ENCODE results near the gene PLA2G4A. TPM values are rescaled to one million over a fixed set of nuclear protein-coding genes. Genes with fewer than 3 reads are reported as not detected.

The PLA2G4A gene
- 12.9 and 16.0 TPM in 2 replicates for total RNA-seq (2012; rRNA removed)

DNA sequence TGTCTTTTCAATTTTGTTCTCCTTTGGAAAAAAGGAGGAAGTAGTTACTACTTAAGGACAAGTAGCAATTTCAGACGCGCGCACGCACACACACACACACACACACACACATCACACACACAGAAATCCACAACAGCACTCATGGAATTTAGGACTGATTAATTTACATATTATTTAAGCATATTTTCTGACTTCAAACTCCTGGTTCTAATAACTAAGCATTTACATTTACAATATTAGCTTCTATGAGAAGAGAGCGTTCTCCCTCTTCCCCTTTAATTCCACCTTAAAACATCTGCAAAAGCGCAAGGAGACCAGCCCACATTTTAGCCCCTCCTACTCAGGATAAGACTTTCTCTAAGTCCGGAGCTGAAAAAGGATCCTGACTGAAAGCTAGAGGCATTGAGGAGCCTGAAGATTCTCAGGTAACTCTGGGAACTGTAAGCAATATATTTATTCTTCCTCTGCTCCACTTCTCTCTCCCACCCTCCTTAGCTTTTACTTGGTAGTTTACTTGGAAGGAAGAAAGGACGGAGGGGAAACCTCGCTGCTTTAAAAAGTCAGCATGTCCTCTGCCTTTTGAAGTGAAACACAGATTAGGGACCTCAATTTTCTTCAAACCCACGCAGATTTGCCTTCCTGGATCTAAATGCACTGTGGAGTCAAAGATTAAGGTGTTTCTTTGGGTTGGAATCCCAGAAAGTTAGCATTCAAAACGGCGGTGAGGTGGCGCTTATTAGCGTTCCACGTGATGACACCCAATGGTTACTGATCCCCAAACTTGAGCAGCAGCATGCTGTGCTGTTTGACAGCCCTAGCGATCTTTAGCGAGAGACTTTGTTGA is at the start of gene PLA2G4A:
Gene PLA2G4A, plus strand, starts transcription at position 339 of the 844 bp plus-strand sequence. CDS start 25,406 bp downstream, outside the sequence.
- Histone ChIP-seq H3K9ac (ENCODE audit: low read depth, low read length) (no peak within 1 kb of the TSS), H3K4me3 (ENCODE audit: low read length) (peak within 1 kb of the TSS; percentile 57), H3K4me2 (ENCODE audit: low read length) (peak within 1 kb of the TSS; percentile 89), H3K9me3 (replicated peaks; ENCODE audit: low read length) (no peaks in the 10 kb centered on the region), H3K27me3 (ENCODE audit: control insufficient read depth, insufficient read depth, low read length) (no peaks in the 10 kb centered on the region), H3K36me3 (ENCODE audit: insufficient read depth, low read length) (no peaks in the 10 kb centered on the region), H3K4me1 (ENCODE audit: control insufficient read depth, insufficient read depth, low read length) (no peaks in the 10 kb centered on the region)

DNA sequence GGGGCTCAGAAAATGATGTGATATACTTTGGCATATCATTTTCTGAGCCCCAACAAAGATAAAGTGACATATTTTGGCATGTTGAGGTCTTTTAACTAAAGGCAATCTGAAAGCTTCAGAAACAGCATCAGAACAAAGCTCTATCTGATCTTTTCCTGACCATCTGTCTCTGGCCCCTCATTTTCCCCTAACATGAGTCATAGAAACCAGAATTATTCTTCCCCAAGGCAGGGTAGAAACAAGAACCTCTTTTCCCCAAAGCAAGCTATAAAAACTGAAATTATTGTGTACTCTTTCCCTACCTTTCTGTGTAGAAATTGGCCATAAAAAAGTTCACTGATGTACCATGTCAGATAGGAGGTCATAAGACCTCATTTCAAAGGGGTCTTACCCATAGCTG is 48.7 kb upstream of the PLA2G4A start:
- Histone ChIP-seq H3K9ac (ENCODE audit: low read depth, low read length) (no peak overlapping the region), H3K36me3 (ENCODE audit: insufficient read depth, low read length) (no peaks in the 10 kb centered on the region), H3K27me3 (ENCODE audit: control insufficient read depth, insufficient read depth, low read length) (no peaks in the 10 kb centered on the region)

DNA sequence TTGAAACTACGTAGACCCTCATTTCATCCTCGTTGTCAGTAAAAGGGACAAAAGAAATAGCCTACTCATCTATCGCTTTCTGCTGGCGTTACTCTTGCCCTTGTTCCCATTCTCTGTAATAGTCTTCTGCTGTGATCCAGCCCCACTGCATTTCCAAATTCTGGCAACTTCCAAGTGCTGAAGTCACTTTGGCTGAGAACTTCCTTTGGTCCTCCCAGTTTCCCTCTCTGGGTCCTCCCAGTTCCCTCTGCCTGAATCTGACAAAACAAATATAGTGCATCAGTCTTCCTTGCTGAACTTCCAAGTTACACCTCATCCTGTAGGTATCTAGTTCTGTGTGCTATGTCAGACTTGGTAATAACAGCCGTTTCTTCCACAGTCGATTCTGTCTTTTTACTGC is 47.0 kb upstream of the PLA2G4A start:
- Histone ChIP-seq H3K9ac (ENCODE audit: low read depth, low read length) (no peak overlapping the region), H3K36me3 (ENCODE audit: insufficient read depth, low read length) (no peaks in the 10 kb centered on the region), H3K4me3 (ENCODE audit: low read length) (no peak overlapping the region), H3K4me2 (ENCODE audit: low read length) (no peak overlapping the region), H3K9me3 (replicated peaks; ENCODE audit: low read length) (no peaks in the 10 kb centered on the region), H3K4me1 (ENCODE audit: control insufficient read depth, insufficient read depth, low read length) (no peaks in the 10 kb centered on the region), H3K27me3 (ENCODE audit: control insufficient read depth, insufficient read depth, low read length) (no peaks in the 10 kb centered on the region)

More for the DNA sequence above, 48.7 kb upstream of the PLA2G4A start:
- Histone ChIP-seq H3K4me3 (ENCODE audit: low read length) (no peak overlapping the region), H3K9me3 (replicated peaks; ENCODE audit: low read length) (no peaks in the 10 kb centered on the region), H3K4me2 (ENCODE audit: low read length) (no peak overlapping the region), H3K4me1 (ENCODE audit: control insufficient read depth, insufficient read depth, low read length) (no peaks in the 10 kb centered on the region)

DNA sequence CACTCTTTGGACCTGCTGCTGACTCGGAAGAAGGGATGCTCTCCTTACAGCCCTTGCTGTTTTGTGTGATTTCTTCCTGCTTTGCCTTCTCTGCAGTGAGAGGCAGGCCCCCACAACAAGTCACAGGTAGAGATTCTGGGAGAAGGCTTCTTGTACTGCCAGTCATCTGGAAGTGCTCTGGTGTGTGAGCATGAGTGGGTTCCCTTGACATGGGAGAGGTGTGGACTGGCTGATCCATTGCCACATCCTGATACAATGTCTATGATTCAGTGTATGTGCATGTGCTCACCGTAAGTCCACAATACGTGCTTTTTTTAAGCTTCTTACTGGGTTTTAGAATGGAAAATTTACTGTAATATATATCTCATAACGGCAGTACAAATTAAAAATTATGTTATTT is 46.0 kb upstream of the PLA2G4A start:
- Histone ChIP-seq H3K27me3 (ENCODE audit: control insufficient read depth, insufficient read depth, low read length) (no peaks in the 10 kb centered on the region), H3K9ac (ENCODE audit: low read depth, low read length) (no peak overlapping the region), H3K9me3 (replicated peaks; ENCODE audit: low read length) (no peaks in the 10 kb centered on the region), H3K4me1 (ENCODE audit: control insufficient read depth, insufficient read depth, low read length) (no peaks in the 10 kb centered on the region), H3K4me2 (ENCODE audit: low read length) (no peak overlapping the region), H3K36me3 (ENCODE audit: insufficient read depth, low read length) (no peaks in the 10 kb centered on the region), H3K4me3 (ENCODE audit: low read length) (no peak overlapping the region)

DNA sequence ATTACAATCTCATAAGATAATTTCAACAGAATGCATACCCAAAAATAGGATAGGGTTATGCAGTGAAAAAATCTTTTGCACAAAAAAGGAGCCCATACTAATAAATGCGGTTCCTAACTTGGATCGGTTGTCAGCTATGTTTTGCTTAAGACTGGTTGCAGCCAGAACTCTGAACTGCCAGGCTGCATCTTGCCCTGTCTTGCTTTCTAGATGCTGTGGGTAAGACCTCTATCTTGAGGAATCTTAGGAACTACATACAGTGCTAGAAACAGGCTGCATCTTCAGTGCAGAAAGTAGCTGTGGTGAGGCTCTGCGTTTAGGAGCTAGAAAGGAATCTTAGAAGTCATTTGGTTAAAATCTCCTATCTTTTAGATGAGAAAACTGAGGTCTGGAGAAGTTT is 45.6 kb upstream of the PLA2G4A start:
- H3K9me3 ChIP-seq (replicated peaks; ENCODE audit: low read length), result no peaks in the 10 kb centered on the region
- H3K4me3 ChIP-seq (ENCODE audit: low read length), result no peak overlapping the region
- no peaks in the 10 kb centered on the region for H3K27me3 ChIP-seq (ENCODE audit: control insufficient read depth, insufficient read depth, low read length)
- no peaks in the 10 kb centered on the region for H3K36me3 ChIP-seq (ENCODE audit: insufficient read depth, low read length)
- no peak overlapping the region for H3K9ac ChIP-seq (ENCODE audit: low read depth, low read length)
- H3K4me2 ChIP-seq (ENCODE audit: low read length), result no peak overlapping the region
- H3K4me1 ChIP-seq (ENCODE audit: control insufficient read depth, insufficient read depth, low read length), result no peaks in the 10 kb centered on the region

DNA sequence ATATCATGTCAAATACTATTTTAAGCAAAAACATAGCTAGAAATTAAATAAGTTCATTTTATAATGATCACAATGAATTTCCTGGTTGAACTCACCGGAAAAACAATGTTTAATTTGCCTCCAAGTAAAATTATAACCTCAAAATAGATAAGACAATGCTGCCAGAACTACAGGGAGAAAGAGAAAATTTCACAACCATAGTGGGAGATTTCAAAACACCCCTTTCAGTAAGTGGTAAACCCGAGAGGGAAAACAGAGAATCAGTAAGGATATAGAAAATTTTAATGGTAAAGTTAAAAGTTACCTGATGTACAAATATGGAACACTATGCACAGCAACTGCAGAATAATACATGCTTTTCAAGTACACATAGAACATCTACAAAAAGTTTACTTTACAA is 43.2 kb upstream of the PLA2G4A start:
- Histone ChIP-seq H3K36me3 (ENCODE audit: insufficient read depth, low read length) (no peaks in the 10 kb centered on the region), H3K4me2 (ENCODE audit: low read length) (no peak overlapping the region), H3K4me1 (ENCODE audit: control insufficient read depth, insufficient read depth, low read length) (no peaks in the 10 kb centered on the region), H3K9me3 (replicated peaks; ENCODE audit: low read length) (no peaks in the 10 kb centered on the region), H3K9ac (ENCODE audit: low read depth, low read length) (no peak overlapping the region), H3K4me3 (ENCODE audit: low read length) (no peak overlapping the region), H3K27me3 (ENCODE audit: control insufficient read depth, insufficient read depth, low read length) (no peaks in the 10 kb centered on the region)

DNA sequence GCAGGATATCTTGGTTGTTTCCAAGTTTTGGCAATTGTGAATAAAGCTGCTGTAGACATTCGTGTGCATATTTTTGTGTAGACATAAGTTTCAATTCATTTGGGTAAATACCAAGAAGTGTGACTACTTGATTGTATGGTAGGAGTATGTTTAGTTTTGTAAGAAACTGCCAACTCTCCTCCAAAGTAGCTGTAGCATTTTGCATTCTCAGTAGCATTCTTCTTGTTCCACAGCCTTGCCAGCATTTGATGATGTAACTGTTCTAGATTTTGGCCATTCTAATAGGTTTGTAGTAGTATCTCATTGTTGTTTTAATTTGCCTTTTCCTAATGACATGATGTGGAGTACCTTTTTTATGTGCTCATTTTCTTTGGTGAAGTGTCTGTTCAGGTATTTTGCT is 38.6 kb upstream of the PLA2G4A start:
- Histone ChIP-seq H3K36me3 (ENCODE audit: insufficient read depth, low read length) (no peaks in the 10 kb centered on the region), H3K9ac (ENCODE audit: low read depth, low read length) (no peak overlapping the region), H3K9me3 (replicated peaks; ENCODE audit: low read length) (no peaks in the 10 kb centered on the region), H3K4me1 (ENCODE audit: control insufficient read depth, insufficient read depth, low read length) (no peaks in the 10 kb centered on the region), H3K4me3 (ENCODE audit: low read length) (no peak overlapping the region), H3K4me2 (ENCODE audit: low read length) (no peak overlapping the region), H3K27me3 (ENCODE audit: control insufficient read depth, insufficient read depth, low read length) (no peaks in the 10 kb centered on the region)

DNA sequence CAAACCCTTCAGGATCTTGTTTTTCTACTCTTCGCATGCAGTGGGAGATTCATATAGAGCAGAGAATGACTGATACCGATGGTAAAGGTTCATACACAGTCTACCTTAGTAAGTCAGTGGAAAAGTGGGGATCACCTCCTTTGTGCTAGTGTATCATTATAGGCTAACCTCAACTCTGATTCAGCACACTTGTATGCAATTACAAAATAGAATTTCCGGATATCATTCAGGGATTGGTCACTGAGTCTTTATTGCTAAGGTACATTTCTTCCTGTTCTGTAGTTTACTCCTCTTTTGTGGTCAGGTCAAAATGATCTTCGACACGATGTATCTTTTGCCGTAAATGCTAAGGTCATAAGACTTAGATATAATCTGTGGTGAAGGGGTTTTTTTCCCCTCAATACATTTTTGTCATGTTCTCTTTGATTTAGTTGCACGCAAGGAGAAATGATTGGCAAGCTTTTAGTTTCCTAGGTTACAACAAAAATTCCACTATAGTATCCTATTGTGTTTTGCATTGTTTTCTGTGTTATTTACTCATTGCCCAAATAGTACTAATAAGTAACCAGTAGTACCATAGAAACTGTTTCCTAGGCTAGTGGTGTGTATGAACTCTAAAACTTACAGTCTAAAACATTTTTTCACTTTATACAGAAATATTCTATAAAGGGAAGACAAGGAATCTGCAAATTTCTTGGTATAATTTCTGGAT is 35.7 kb upstream of the PLA2G4A start:
- H3K9ac ChIP-seq (ENCODE audit: low read depth, low read length), result no peak overlapping the region
- no peak overlapping the region for H3K4me2 ChIP-seq (ENCODE audit: low read length)
- H3K4me1 ChIP-seq (ENCODE audit: control insufficient read depth, insufficient read depth, low read length), result no peaks in the 10 kb centered on the region
- no peaks in the 10 kb centered on the region for H3K27me3 ChIP-seq (ENCODE audit: control insufficient read depth, insufficient read depth, low read length)
- H3K9me3 ChIP-seq (replicated peaks; ENCODE audit: low read length), result no peaks in the 10 kb centered on the region
- H3K36me3 ChIP-seq (ENCODE audit: insufficient read depth, low read length), result no peaks in the 10 kb centered on the region
- H3K4me3 ChIP-seq (ENCODE audit: low read length), result no peak overlapping the region

DNA sequence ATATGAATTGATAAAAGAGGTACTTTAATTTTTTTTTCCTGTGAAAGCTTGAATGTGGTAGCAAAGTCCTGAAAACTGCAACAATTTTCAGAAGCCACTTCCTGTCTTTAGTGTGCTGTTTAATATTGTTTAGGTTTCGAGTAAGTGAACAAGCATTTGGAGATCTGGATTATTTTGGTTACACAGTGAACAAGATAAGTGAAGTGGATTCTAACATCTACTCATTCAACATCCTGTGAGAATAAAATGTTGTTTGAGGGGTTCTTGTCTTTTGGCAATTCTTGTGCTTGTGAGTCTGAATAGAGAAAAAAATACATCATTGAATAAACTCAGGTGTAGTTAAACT is 35.2 kb upstream of the PLA2G4A start:
- Histone ChIP-seq H3K36me3 (ENCODE audit: insufficient read depth, low read length) (no peaks in the 10 kb centered on the region), H3K27me3 (ENCODE audit: control insufficient read depth, insufficient read depth, low read length) (no peaks in the 10 kb centered on the region), H3K4me2 (ENCODE audit: low read length) (no peak overlapping the region), H3K9ac (ENCODE audit: low read depth, low read length) (no peak overlapping the region), H3K4me3 (ENCODE audit: low read length) (no peak overlapping the region), H3K9me3 (replicated peaks; ENCODE audit: low read length) (no peaks in the 10 kb centered on the region), H3K4me1 (ENCODE audit: control insufficient read depth, insufficient read depth, low read length) (no peaks in the 10 kb centered on the region)

DNA sequence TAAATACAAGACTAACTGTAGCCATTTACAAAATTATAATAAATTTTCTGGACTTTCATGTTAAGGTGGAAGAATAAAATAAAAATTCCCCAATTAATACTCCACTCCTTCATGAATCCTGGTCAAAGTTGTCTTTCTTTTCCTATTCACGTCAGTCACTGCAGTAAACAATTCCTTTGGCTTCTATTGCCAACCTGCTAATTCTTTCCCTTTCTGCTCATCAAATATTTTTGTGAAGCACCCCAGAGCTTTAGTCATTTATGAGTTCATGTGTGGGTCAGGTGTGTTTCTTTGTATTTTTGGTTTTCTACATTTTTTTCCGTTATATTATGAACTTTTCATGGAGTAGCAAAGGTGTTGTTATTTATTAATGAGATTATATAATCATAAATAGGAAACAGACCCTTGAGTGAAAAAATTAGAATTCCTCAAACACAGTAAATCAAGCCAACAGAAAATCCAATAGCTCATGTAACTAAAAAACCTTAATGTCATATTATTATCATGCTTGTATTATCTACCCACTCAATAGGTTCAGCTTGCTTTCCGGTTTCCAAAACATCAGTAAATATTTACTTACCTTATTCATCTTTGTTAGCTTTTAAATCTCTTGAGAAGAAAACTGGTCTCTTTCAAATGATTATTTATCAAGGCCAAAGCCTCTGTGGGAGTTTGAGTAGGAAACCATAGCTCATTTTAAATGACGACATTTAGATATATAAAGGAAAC is 29.6 kb upstream of the PLA2G4A start:
- Histone ChIP-seq H3K4me2 (ENCODE audit: low read length) (no peak overlapping the region), H3K9me3 (replicated peaks; ENCODE audit: low read length) (no peaks in the 10 kb centered on the region), H3K27me3 (ENCODE audit: control insufficient read depth, insufficient read depth, low read length) (no peaks in the 10 kb centered on the region), H3K9ac (ENCODE audit: low read depth, low read length) (no peak overlapping the region), H3K4me3 (ENCODE audit: low read length) (no peak overlapping the region), H3K36me3 (ENCODE audit: insufficient read depth, low read length) (no peaks in the 10 kb centered on the region), H3K4me1 (ENCODE audit: control insufficient read depth, insufficient read depth, low read length) (no peaks in the 10 kb centered on the region)

DNA sequence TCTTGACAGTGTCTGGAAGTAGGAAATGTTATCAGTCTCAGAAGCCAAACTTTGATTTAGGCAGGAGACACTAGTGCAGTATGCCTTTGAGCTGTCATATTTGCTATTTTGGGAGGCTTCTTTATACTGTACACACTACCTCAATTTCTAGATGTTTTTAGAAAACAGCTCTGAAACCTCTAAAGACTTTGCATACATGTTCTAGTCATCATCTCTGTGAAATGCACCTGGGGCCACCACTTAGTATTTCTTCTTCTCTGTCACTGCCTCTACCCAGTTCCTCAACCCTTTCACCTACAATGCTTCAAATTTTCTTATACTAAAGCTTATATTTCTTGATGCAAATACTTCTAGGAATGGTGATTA is 29.1 kb upstream of the PLA2G4A start:
- H3K4me1 ChIP-seq (ENCODE audit: control insufficient read depth, insufficient read depth, low read length), result no peaks in the 10 kb centered on the region
- no peaks in the 10 kb centered on the region for H3K36me3 ChIP-seq (ENCODE audit: insufficient read depth, low read length)
- no peak overlapping the region for H3K4me3 ChIP-seq (ENCODE audit: low read length)
- no peak overlapping the region for H3K4me2 ChIP-seq (ENCODE audit: low read length)
- no peaks in the 10 kb centered on the region for H3K9me3 ChIP-seq (replicated peaks; ENCODE audit: low read length)
- H3K9ac ChIP-seq (ENCODE audit: low read depth, low read length), result no peak overlapping the region
- no peaks in the 10 kb centered on the region for H3K27me3 ChIP-seq (ENCODE audit: control insufficient read depth, insufficient read depth, low read length)
